Keratinocyte (primary cell): Measurements from ENCODE around the gene PHF23. TPM values are rescaled to one million over a fixed set of nuclear protein-coding genes. Genes with fewer than 3 reads are reported as not detected.

Experiments
- DNase-seq: peaks from one replicate; pipeline ENCODE4 v3.0.0-alpha.2; 2011; ENCODE audit warnings: low read depth, missing footprints, low spot score
- FAIRE-seq: peaks from 2 replicates; lab custom pipeline; 2011; peaks lifted over from hg19 to GRCh38; lab: Jason Lieb, UNC
- H2AFZ ChIP-seq: 2 replicates; pipeline ENCODE4 v1.6.0; 2012; ENCODE audit warnings: low read length, control low read depth, inconsistent platforms; ENCODE audit not compliant: control insufficient read depth
- H3K27ac ChIP-seq: 2 replicates; pipeline ENCODE4 v1.5.1; 2011; ENCODE audit warnings: low read length; ENCODE audit not compliant: control insufficient read depth, insufficient read depth
- H3K27me3 ChIP-seq: 3 replicates; pipeline ENCODE4 v1.6.0; 2011; ENCODE audit warnings: low read length; ENCODE audit not compliant: control insufficient read depth, insufficient read depth; ENCODE audit errors: extremely low read depth
- H3K36me3 ChIP-seq, 2 experiments: 2 replicates in 1 of 2; 3 replicates in 1 of 2; pipeline ENCODE4 v1.5.1; 2011; ENCODE audit warnings: low read length in 2 of 2, mild to moderate bottlenecking in 1 of 2; ENCODE audit not compliant: control insufficient read depth in 2 of 2, insufficient read depth in 2 of 2; ENCODE audit errors: extremely low read depth in 1 of 2
- H3K4me1 ChIP-seq: 3 replicates; pipeline ENCODE4 v1.5.1; 2011; ENCODE audit warnings: low read length; ENCODE audit not compliant: control insufficient read depth, insufficient read depth; ENCODE audit errors: extremely low read depth
- H3K4me2 ChIP-seq: 3 replicates; pipeline ENCODE4 v1.6.0; 2011; ENCODE audit warnings: low read depth, low read length; ENCODE audit not compliant: control insufficient read depth, insufficient read depth; ENCODE audit errors: extremely low read depth
- H3K4me3 ChIP-seq, 3 experiments: fragments of 200-600 bp in 1 of 3; sonication (generic) in 1 of 3; 2 replicates in 2 of 3; 3 replicates in 1 of 3; pipeline ENCODE4 v1.5.1; 2011 to 2016; ENCODE audit warnings: low read length in 3 of 3, mild to moderate bottlenecking in 3 of 3, control low read depth in 2 of 3, inconsistent platforms in 1 of 3, low read depth in 1 of 3, mixed read lengths in 1 of 3, mixed run types in 1 of 3, moderate library complexity in 1 of 3; ENCODE audit not compliant: control insufficient read depth in 2 of 3, insufficient read depth in 2 of 3; ENCODE audit errors: extremely low read depth in 1 of 3
- H3K79me2 ChIP-seq: 2 replicates; pipeline ENCODE4 v1.6.0; 2012; ENCODE audit warnings: low read length; ENCODE audit not compliant: control insufficient read depth, insufficient read depth
- H3K9ac ChIP-seq: 3 replicates; pipeline ENCODE4 v1.6.0; 2011; ENCODE audit warnings: low read length; ENCODE audit not compliant: control insufficient read depth, insufficient read depth; ENCODE audit errors: extremely low read depth
- H3K9me1 ChIP-seq: 3 replicates; pipeline ENCODE4 v1.6.0; 2011; ENCODE audit warnings: low read length; ENCODE audit not compliant: control insufficient read depth, insufficient read depth; ENCODE audit errors: extremely low read depth
- H3K9me3 ChIP-seq: 2 replicates; pipeline ENCODE4 v1.5.1; 2012; ENCODE audit warnings: low read depth, low read length; ENCODE audit not compliant: control insufficient read depth
- H4K20me1 ChIP-seq: 3 replicates; pipeline ENCODE4 v1.6.0; 2011; ENCODE audit warnings: low read length; ENCODE audit not compliant: control insufficient read depth, insufficient read depth; ENCODE audit errors: extremely low read depth
- EZH2 ChIP-seq: IDR thresholded peaks from one replicate; pipeline ENCODE4 v1.6.1; 2012; ENCODE audit warnings: inconsistent platforms, mild to moderate bottlenecking, low read length, moderate library complexity
- dilution Hi-C: fragments of 300-500 bp; cut with MboI; formaldehyde crosslinking; loops from one replicate; pipeline ENCODE4 v1.7.0; 2020; ENCODE audit warnings: low sequenced_read_pairs; ENCODE audit not compliant: extremely low pct_ligation_motif_present
- polyA plus RNA-seq, 5 experiments: library from polyadenylated mRNA; depleted of rRNA in 3 of 5; stranded (reverse) in 3 of 5; stranded (forward) in 1 of 5; unstranded in 1 of 5; fragments of >200 nt; gene quantifications; 1 replicate in 1 of 5; 2 replicates in 3 of 5; 3 replicates in 1 of 5; pipeline versions ENCODE4 v1.2.1 to v1.2.3, GENCODE V29; 2011 to 2012; ENCODE audit warnings: missing spikeins in 2 of 5, low read depth in 1 of 5, low replicate concordance in 1 of 5
- TF ChIP-seq, protein P1 (sequence below), 3 experiments: IDR thresholded peaks in 1 of 3; conservative IDR thresholded peaks in 1 of 3; optimal IDR thresholded peaks in 1 of 3; 2 replicates in 2 of 3; 3 replicates in 1 of 3; pipeline versions ENCODE3 to v1.5.1; 2011; ENCODE audit warnings: low read length in 3 of 3, mild to moderate bottlenecking in 3 of 3, moderate library complexity in 2 of 3, control low read depth in 1 of 3, inconsistent platforms in 1 of 3; ENCODE audit not compliant: insufficient read depth in 2 of 3; ENCODE audit errors: extremely low read depth in 1 of 3

Gene PHF23
- polyA plus RNA-seq, 1 donor (not counting 4 experiments of a cell fraction or from before 2014, with no cell fraction given): 52.8 TPM

DNA sequence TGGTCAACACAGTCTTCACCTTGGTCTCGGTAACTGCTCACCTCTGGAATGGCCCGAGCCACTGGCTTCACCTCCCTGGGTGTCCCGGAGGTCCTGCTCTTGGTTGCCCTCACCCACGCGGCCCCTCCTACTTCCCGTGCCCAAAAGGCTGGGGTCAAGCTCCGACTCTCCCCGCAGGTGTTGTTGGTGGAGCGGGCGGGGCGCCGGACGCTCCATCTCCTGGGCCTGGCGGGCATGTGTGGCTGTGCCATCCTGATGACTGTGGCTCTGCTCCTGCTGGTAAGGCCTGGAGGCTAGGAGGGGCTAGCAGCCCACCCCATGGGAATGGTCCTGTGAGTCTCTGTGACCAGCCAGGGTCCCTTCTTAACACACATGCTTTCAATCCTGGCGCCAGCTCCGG lies 45.7 kb upstream of the PHF23 start:
- no peaks in the 10 kb centered on the region for H3K9me1 ChIP-seq
- H3K9ac ChIP-seq: no peak overlapping the region
- no peak overlapping the region for H3K4me2 ChIP-seq
- H3K27me3 ChIP-seq: peaks cover 46% of the 10 kb centered on the region
- no peak overlapping the region for H2AFZ ChIP-seq
- TF ChIP-seq EZH2: no peak
- TF ChIP-seq, protein P1, sequence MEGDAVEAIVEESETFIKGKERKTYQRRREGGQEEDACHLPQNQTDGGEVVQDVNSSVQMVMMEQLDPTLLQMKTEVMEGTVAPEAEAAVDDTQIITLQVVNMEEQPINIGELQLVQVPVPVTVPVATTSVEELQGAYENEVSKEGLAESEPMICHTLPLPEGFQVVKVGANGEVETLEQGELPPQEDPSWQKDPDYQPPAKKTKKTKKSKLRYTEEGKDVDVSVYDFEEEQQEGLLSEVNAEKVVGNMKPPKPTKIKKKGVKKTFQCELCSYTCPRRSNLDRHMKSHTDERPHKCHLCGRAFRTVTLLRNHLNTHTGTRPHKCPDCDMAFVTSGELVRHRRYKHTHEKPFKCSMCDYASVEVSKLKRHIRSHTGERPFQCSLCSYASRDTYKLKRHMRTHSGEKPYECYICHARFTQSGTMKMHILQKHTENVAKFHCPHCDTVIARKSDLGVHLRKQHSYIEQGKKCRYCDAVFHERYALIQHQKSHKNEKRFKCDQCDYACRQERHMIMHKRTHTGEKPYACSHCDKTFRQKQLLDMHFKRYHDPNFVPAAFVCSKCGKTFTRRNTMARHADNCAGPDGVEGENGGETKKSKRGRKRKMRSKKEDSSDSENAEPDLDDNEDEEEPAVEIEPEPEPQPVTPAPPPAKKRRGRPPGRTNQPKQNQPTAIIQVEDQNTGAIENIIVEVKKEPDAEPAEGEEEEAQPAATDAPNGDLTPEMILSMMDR (optimal IDR thresholded peaks at IDR 0.05 in 1 of 3, IDR thresholded peaks at IDR 0.05 in 1 of 3, conservative IDR thresholded peaks at IDR 0.05 in 1 of 3; ENCODE audit: extremely low read depth in 1 of 3, insufficient read depth in 2 of 3, low read length in 3 of 3): no peak
- no peaks in the 10 kb centered on the region for H4K20me1 ChIP-seq
- no peaks in the 10 kb centered on the region for H3K79me2 ChIP-seq
- dilution Hi-C loops: no loop called here
- FAIRE-seq (no peak), DNase-seq (no peak)
- H3K4me1 ChIP-seq: peaks cover 15% of the 10 kb centered on the region
- H3K9me3 ChIP-seq: no peaks in the 10 kb centered on the region
- no peaks in the 10 kb centered on the region for H3K36me3 ChIP-seq
- H3K27ac ChIP-seq: no peak overlapping the region
- no peak overlapping the region for H3K4me3 ChIP-seq

DNA sequence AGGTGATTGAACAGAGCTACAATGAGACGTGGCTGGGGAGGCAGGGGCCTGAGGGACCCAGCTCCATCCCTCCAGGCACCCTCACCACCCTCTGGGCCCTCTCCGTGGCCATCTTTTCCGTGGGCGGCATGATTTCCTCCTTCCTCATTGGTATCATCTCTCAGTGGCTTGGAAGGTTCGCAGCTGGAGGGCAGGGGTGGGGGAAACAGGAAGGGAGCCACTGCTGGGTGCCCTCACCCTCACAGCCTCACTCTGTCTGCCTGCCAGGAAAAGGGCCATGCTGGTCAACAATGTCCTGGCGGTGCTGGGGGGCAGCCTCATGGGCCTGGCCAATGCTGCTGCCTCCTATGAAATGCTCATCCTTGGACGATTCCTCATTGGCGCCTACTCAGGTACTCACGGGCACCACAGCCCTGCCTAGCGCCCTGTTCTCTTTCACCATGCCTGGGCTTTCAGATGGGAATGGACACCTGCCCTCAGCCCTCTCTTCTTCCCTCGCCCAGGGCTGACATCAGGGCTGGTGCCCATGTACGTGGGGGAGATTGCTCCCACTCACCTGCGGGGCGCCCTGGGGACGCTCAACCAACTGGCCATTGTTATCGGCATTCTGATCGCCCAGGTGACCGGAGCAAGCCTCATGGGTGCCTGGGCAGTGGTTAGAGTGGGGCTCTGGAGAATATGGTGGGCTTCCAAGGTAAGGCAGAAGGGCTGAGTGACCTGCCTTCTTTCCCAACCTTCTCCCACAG lies 44.4 kb upstream of the PHF23 start:
- no peaks in the 10 kb centered on the region for H3K36me3 ChIP-seq
- no peaks in the 10 kb centered on the region for H3K9me3 ChIP-seq
- H3K4me3 ChIP-seq: no peak overlapping the region
- peaks cover 16% of the 10 kb centered on the region for H3K4me1 ChIP-seq
- H3K79me2 ChIP-seq: no peaks in the 10 kb centered on the region
- TF ChIP-seq, protein P1 (optimal IDR thresholded peaks at IDR 0.05 in 1 of 3, IDR thresholded peaks at IDR 0.05 in 1 of 3, conservative IDR thresholded peaks at IDR 0.05 in 1 of 3; ENCODE audit: extremely low read depth in 1 of 3, insufficient read depth in 2 of 3, low read length in 3 of 3): no peak
- no peak for TF ChIP-seq EZH2
- H3K4me2 ChIP-seq: no peak overlapping the region
- FAIRE-seq: no peak
- H3K27me3 ChIP-seq: peaks cover 46% of the 10 kb centered on the region
- H3K27ac ChIP-seq: no peak overlapping the region
- no peak overlapping the region for H3K9ac ChIP-seq
- dilution Hi-C loops: no loop called here
- no peak for DNase-seq
- no peaks in the 10 kb centered on the region for H4K20me1 ChIP-seq
- H2AFZ ChIP-seq: no peak overlapping the region
- H3K9me1 ChIP-seq: no peaks in the 10 kb centered on the region
